GM21723 (cell line): ENCODE measurements around the gene CACNA1E.

Source experiments
- ATAC-seq: cut with Tn5 transposase; IDR thresholded peaks from one replicate; pipeline ENCODE4 v1.9.1; 2021; ENCODE audit warnings: mild to moderate bottlenecking, moderate library complexity; ENCODE audit not compliant: unreplicated experiment

Gene CACNA1E

GRCh38 chr1:181482521-181483284 is 614 bp upstream of the CACNA1E start:
- peak; percentile 64 for ATAC-seq

GRCh38 chr1:181484821-181485220 is 1.5 kb downstream of the CACNA1E start:
- ATAC-seq = no peak

GRCh38 chr1:181485287-181486097 is 2.2 kb downstream of the CACNA1E start:
- ATAC-seq = no peak

GRCh38 chr1:181486098-181486420 is 2.7 kb downstream of the CACNA1E start:
- ATAC-seq = no peak

GRCh38 chr1:181488866-181489265 is 5.5 kb downstream of the CACNA1E start:
- ATAC-seq = no peak

- ATAC-seq = no peak
Measured at GRCh38 chr1:181490276-181490675, 7.0 kb downstream of the CACNA1E start.

GRCh38 chr1:181490740-181491712 is 7.7 kb downstream of the CACNA1E start:
- no peak for ATAC-seq

GRCh38 chr1:181493166-181493565 is 9.8 kb downstream of the CACNA1E start:
- no peak for ATAC-seq

- ATAC-seq = no peak
Measured at GRCh38 chr1:181493885-181494284, 10.6 kb downstream of the CACNA1E start.

GRCh38 chr1:181496759-181497158 is 13.4 kb downstream of the CACNA1E start:
- no peak for ATAC-seq

GRCh38 chr1:181497870-181498269 is 14.6 kb downstream of the CACNA1E start:
- no peak for ATAC-seq

GRCh38 chr1:181499825-181500224 is 16.5 kb downstream of the CACNA1E start:
- ATAC-seq = no peak

- no peak for ATAC-seq
Measured at GRCh38 chr1:181500636-181501035, 17.3 kb downstream of the CACNA1E start.

GRCh38 chr1:181501612-181502011 is 18.3 kb downstream of the CACNA1E start:
- ATAC-seq = no peak

- ATAC-seq = no peak
Measured at GRCh38 chr1:181503171-181503810, 20.0 kb downstream of the CACNA1E start.

GRCh38 chr1:181504399-181504842 is 21.1 kb downstream of the CACNA1E start:
- ATAC-seq = peak; percentile 49

GRCh38 chr1:181506563-181507353 is 23.4 kb downstream of the CACNA1E start:
- ATAC-seq = no peak

- no peak for ATAC-seq
Measured at GRCh38 chr1:181508486-181509165, 25.3 kb downstream of the CACNA1E start.

- ATAC-seq = no peak
Measured at GRCh38 chr1:181513786-181514297, 30.5 kb downstream of the CACNA1E start.
